WTC11 (cell line): ENCODE data around the gene RND2. TPM values are rescaled to one million over a fixed set of nuclear protein-coding genes. Genes with fewer than 3 reads are reported as not detected.

Source experiments
- ATAC-seq: fragments of 200-7000 bp; cut with Tn5 transposase; 2 replicates; pipeline ENCODE4 v1.10.0; 2021; ENCODE audit warnings: mild to moderate bottlenecking, moderate library complexity
- CTCF ChIA-PET: fragments of 300-600 bp; sonication (Branson Sonifier 250); formaldehyde crosslinking; loops from one replicate; lab custom pipeline; 2021; ENCODE audit warnings: antibody characterized with exemption; lab: Charles Lee
- POLR2A ChIA-PET: fragments of 350-600 bp; sonication (Branson Sonifier 250); formaldehyde crosslinking; loops from one replicate; lab custom pipeline; 2021; ENCODE audit warnings: antibody characterized with exemption; lab: Charles Lee
- DNase-seq: peaks from one replicate; pipeline ENCODE4 v3.0.0; 2021; ENCODE audit warnings: low spot score
- H3K27ac Mint-ChIP-seq: 2 replicates; pipeline ENCODE4 v1.8.0; 2021; ENCODE audit warnings: mixed read lengths
- H3K27me3 Mint-ChIP-seq: 2 replicates; pipeline ENCODE4 v1.8.0; 2021; ENCODE audit warnings: low read depth, mild to moderate bottlenecking, moderate library complexity, mixed read lengths
- H3K36me3 Mint-ChIP-seq: 2 replicates; pipeline ENCODE4 v1.8.0; 2021; ENCODE audit warnings: mixed read lengths
- H3K4me1 Mint-ChIP-seq: 2 replicates; pipeline ENCODE4 v1.8.0; 2022; ENCODE audit warnings: mixed read lengths
- H3K4me3 Mint-ChIP-seq: 2 replicates; pipeline ENCODE4 v1.8.0; 2021; ENCODE audit warnings: mild to moderate bottlenecking, moderate library complexity, mixed read lengths
- H3K9me3 Mint-ChIP-seq: 2 replicates; pipeline ENCODE4 v1.8.0; 2021; ENCODE audit warnings: mixed read lengths
- EMX1 ChIP-seq: fragments of 250-450 bp; sonication (Bioruptor Pico); IDR thresholded peaks from 2 replicates; pipeline ENCODE4 v1.8.0; 2021; ENCODE audit warnings: mild to moderate bottlenecking
- ETV6 ChIP-seq: sonication (generic); formaldehyde crosslinking; IDR thresholded peaks from 2 replicates; pipeline ENCODE4 v1.8.1; 2022; ENCODE audit warnings: mild to moderate bottlenecking, missing genetic modification reagents
- FOXP1 ChIP-seq: sonication (generic); formaldehyde crosslinking; IDR thresholded peaks from 2 replicates; pipeline ENCODE4 v1.8.0; 2022; ENCODE audit warnings: missing genetic modification reagents, mild to moderate bottlenecking, moderate library complexity, borderline replicate concordance
- GABPB1 ChIP-seq: sonication (generic); formaldehyde crosslinking; IDR thresholded peaks from 2 replicates; pipeline ENCODE4 v1.8.1; 2023; ENCODE audit warnings: mild to moderate bottlenecking, missing genetic modification reagents
- JAZF1 ChIP-seq: fragments of 250-450 bp; sonication (Bioruptor Pico); IDR thresholded peaks from 2 replicates; pipeline ENCODE4 v1.9.0; 2021; ENCODE audit warnings: moderate library complexity, mild to moderate bottlenecking, inconsistent platforms
- MXD4 ChIP-seq: fragments of 250-450 bp; sonication (Bioruptor Pico); IDR thresholded peaks from 2 replicates; pipeline ENCODE4 v1.8.0; 2021; ENCODE audit warnings: mild to moderate bottlenecking, moderate library complexity, borderline replicate concordance
- NFE2L1 ChIP-seq: sonication (generic); formaldehyde crosslinking; IDR thresholded peaks from 2 replicates; pipeline ENCODE4 v1.8.1; 2023; ENCODE audit warnings: missing genetic modification reagents
- NR1H2 ChIP-seq: sonication (generic); formaldehyde crosslinking; IDR thresholded peaks from 2 replicates; pipeline ENCODE4 v1.9.0; 2021; ENCODE audit warnings: mild to moderate bottlenecking, moderate library complexity, missing genetic modification reagents
- RELA ChIP-seq: sonication (generic); formaldehyde crosslinking; IDR thresholded peaks from 2 replicates; pipeline ENCODE4 v1.8.1; 2022; ENCODE audit warnings: missing genetic modification reagents, mild to moderate bottlenecking, borderline replicate concordance
- SP1 ChIP-seq: sonication (generic); formaldehyde crosslinking; conservative IDR thresholded peaks from 2 replicates; pipeline ENCODE4 v1.8.1; 2022; ENCODE audit warnings: missing genetic modification reagents
- TEAD1 ChIP-seq: sonication (generic); formaldehyde crosslinking; IDR thresholded peaks from 2 replicates; pipeline ENCODE4 v1.8.0; 2022; ENCODE audit warnings: mild to moderate bottlenecking, missing genetic modification reagents
- ZNF317 ChIP-seq: sonication (generic); formaldehyde crosslinking; IDR thresholded peaks from 2 replicates; pipeline ENCODE4 v1.8.1; 2023; ENCODE audit warnings: low read depth, mild to moderate bottlenecking, moderate library complexity, missing genetic modification reagents, borderline replicate concordance
- total RNA-seq: library from RNA; stranded (reverse); gene quantifications from 3 replicates; pipeline ENCODE4 v1.2.3, GENCODE V29; 2021
- TF ChIP-seq, protein P1 (sequence below): fragments of 250-450 bp; sonication (Bioruptor Pico); IDR thresholded peaks from 2 replicates; pipeline ENCODE4 v1.9.0; 2021; ENCODE audit warnings: mild to moderate bottlenecking
- TF ChIP-seq, protein P2 (sequence below): sonication (generic); formaldehyde crosslinking; conservative IDR thresholded peaks from 2 replicates; pipeline ENCODE4 v1.8.1; 2023; ENCODE audit warnings: mild to moderate bottlenecking, low read depth, missing genetic modification reagents, moderate library complexity
- TF ChIP-seq, protein P3 (sequence below): sonication (generic); formaldehyde crosslinking; IDR thresholded peaks from 2 replicates; pipeline ENCODE4 v1.8.0; 2022; ENCODE audit warnings: missing genetic modification reagents
- TF ChIP-seq, protein P4 (sequence below): sonication (generic); formaldehyde crosslinking; IDR thresholded peaks from 2 replicates; pipeline ENCODE4 v1.8.1; 2023; ENCODE audit warnings: mild to moderate bottlenecking, missing genetic modification reagents, moderate library complexity
- TF ChIP-seq, protein P5 (sequence below): fragments of 250-450 bp; sonication (Bioruptor Pico); IDR thresholded peaks from 2 replicates; pipeline ENCODE4 v2.1.2; 2022; ENCODE audit warnings: mild to moderate bottlenecking, moderate library complexity

RND2 gene
- total RNA-seq, 1 experiment from 2014 or later = 50.2 TPM

DNA sequence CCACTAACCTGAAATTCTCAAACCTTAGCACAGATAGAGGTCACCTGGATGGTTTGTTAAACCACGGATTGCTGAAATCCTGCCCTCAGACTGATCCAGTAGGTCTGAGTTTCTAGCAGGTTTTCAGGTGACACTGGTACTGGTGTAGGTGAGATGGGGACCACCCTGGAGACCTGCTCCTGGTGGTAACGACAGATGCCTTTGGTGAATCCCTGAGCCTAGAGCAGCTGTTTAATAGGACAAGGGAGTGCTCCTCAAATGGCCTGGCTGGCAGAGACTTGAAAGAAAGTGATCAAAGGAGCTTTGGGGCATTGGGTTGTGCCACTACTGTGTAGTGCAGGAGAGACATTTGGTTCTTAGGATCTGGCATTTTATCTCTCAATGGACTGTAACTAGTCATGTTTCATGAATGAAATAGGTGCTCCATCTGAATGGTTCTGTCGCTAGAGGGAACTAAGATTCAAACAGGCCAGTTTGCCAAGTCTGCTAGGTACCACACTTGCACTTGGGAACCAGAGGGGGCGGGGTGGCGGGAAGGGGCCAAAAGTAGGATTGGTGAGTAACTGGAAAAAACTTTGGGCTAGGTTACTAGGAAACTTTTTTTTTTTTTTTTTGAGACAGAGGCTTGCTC is 21.4 kb upstream of the RND2 start (continued):
- TF ChIP-seq, protein P1, sequence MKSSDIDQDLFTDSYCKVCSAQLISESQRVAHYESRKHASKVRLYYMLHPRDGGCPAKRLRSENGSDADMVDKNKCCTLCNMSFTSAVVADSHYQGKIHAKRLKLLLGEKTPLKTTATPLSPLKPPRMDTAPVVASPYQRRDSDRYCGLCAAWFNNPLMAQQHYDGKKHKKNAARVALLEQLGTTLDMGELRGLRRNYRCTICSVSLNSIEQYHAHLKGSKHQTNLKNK (CRISPR knock-in tag) = no peak
- TF ChIP-seq NR1H2 (CRISPR knock-in tag) = no peak
- no peak for TF ChIP-seq MXD4 (CRISPR knock-in tag)
- TF ChIP-seq, protein P2, sequence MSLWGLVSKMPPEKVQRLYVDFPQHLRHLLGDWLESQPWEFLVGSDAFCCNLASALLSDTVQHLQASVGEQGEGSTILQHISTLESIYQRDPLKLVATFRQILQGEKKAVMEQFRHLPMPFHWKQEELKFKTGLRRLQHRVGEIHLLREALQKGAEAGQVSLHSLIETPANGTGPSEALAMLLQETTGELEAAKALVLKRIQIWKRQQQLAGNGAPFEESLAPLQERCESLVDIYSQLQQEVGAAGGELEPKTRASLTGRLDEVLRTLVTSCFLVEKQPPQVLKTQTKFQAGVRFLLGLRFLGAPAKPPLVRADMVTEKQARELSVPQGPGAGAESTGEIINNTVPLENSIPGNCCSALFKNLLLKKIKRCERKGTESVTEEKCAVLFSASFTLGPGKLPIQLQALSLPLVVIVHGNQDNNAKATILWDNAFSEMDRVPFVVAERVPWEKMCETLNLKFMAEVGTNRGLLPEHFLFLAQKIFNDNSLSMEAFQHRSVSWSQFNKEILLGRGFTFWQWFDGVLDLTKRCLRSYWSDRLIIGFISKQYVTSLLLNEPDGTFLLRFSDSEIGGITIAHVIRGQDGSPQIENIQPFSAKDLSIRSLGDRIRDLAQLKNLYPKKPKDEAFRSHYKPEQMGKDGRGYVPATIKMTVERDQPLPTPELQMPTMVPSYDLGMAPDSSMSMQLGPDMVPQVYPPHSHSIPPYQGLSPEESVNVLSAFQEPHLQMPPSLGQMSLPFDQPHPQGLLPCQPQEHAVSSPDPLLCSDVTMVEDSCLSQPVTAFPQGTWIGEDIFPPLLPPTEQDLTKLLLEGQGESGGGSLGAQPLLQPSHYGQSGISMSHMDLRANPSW = no peak
- no peak for TF ChIP-seq JAZF1 (CRISPR knock-in tag)
- TF ChIP-seq EMX1 (CRISPR knock-in tag) = no peak; the same call in 1 of the 2 replicates
- TF ChIP-seq ZNF317 (CRISPR knock-in tag) = no peak
- no peak for TF ChIP-seq FOXP1 (CRISPR knock-in tag)
- TF ChIP-seq RELA = no peak
- TF ChIP-seq TEAD1 (CRISPR knock-in tag) = no peak
- no peak for TF ChIP-seq NFE2L1

DNA sequence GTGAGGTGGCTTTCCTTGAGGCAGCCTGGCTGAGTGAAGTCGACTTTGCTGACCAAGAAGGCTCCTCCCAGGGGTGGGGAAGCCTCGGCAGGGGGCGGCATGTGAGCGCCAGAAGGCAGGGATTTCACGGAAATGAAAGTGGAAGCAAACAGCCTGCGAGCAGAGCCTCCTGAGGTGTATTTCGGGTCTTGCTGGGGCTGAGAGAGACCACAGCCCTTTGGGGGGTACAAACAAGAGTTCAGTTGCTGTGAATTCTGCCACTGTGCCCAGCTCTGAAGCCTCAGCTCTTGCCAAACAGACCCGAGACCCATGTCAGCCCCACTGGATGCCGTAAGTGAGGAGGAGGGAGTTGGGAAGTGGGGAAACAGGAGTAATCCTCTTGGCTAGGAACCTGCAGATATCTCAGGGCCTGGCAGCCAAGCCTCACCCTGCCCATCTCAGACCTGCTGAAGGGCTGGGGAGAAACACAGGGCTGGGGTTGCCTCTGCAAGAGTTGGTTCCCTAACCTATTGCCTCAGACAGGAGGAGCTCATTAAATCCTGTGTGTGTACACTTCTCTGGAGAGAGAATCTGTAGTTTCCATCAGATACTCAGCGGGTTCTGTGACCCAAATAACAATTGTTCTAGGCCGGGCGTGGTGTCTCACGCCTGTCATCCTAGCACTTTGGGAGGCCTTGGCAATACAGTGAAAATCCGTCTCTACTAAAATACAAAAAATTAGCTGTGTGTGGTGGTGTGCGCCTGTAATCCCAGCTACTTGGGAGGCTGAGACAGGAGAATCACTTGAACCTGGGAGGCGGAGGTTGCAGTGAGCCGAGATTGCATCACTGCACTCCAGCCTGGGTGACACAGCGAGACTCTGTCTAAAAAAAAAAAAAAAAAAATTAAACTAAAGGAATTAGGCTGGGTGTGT is 18.1 kb upstream of the RND2 start, which contains the start of gene IFI35:
Gene IFI35, plus strand, starts transcription at position 146 of the 913 bp plus-strand sequence. Its CDS starts 164 bp downstream, at position 310.
- Mint-ChIP-seq H3K36me3 (peaks cover 21% of the 10 kb centered on the region), H3K27ac (peak within 1 kb of the TSS; percentile 96), H3K4me3 (peak within 1 kb of the TSS; percentile 68), H3K4me1 (peaks cover 8% of the 10 kb centered on the region), H3K27me3 (no peaks in the 10 kb centered on the region), H3K9me3 (no peaks in the 10 kb centered on the region)
- TF ChIP-seq SP1 (CRISPR knock-in tag) = 0 out of 2 replicates have a peak, but pooled peaks have one; percentile 56
- peak; percentile 62; the same call in 1 of the 2 replicates for TF ChIP-seq GABPB1 (CRISPR knock-in tag)
- TF ChIP-seq, protein P3, sequence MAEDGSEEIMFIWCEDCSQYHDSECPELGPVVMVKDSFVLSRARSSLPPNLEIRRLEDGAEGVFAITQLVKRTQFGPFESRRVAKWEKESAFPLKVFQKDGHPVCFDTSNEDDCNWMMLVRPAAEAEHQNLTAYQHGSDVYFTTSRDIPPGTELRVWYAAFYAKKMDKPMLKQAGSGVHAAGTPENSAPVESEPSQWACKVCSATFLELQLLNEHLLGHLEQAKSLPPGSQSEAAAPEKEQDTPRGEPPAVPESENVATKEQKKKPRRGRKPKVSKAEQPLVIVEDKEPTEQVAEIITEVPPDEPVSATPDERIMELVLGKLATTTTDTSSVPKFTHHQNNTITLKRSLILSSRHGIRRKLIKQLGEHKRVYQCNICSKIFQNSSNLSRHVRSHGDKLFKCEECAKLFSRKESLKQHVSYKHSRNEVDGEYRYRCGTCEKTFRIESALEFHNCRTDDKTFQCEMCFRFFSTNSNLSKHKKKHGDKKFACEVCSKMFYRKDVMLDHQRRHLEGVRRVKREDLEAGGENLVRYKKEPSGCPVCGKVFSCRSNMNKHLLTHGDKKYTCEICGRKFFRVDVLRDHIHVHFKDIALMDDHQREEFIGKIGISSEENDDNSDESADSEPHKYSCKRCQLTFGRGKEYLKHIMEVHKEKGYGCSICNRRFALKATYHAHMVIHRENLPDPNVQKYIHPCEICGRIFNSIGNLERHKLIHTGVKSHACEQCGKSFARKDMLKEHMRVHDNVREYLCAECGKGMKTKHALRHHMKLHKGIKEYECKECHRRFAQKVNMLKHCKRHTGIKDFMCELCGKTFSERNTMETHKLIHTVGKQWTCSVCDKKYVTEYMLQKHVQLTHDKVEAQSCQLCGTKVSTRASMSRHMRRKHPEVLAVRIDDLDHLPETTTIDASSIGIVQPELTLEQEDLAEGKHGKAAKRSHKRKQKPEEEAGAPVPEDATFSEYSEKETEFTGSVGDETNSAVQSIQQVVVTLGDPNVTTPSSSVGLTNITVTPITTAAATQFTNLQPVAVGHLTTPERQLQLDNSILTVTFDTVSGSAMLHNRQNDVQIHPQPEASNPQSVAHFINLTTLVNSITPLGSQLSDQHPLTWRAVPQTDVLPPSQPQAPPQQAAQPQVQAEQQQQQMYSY = 0 out of 2 replicates have a peak, but pooled peaks have one; percentile 15
- TF ChIP-seq, protein P4, sequence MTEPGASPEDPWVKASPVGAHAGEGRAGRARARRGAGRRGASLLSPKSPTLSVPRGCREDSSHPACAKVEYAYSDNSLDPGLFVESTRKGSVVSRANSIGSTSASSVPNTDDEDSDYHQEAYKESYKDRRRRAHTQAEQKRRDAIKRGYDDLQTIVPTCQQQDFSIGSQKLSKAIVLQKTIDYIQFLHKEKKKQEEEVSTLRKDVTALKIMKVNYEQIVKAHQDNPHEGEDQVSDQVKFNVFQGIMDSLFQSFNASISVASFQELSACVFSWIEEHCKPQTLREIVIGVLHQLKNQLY (CRISPR knock-in tag) = no peak
- TF ChIP-seq, protein P5, sequence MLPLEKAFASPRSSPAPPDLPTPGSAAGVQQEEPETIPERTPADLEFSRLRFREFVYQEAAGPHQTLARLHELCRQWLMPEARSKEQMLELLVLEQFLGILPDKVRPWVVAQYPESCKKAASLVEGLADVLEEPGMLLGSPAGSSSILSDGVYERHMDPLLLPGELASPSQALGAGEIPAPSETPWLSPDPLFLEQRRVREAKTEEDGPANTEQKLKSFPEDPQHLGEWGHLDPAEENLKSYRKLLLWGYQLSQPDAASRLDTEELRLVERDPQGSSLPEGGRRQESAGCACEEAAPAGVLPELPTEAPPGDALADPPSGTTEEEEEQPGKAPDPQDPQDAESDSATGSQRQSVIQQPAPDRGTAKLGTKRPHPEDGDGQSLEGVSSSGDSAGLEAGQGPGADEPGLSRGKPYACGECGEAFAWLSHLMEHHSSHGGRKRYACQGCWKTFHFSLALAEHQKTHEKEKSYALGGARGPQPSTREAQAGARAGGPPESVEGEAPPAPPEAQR (CRISPR knock-in tag) = no peak
- peak; percentile 84 for TF ChIP-seq ETV6 (CRISPR knock-in tag)
- ChIA-PET CTCF (interaction anchor here (1.2 to 2.0 kb wide), 4 partner anchors 9 to 27 kb away, joined by 5 to 14 read pairs (median 7); partner anchors contain the start of genes RPL27 and VAT1), POLR2A (interaction anchor here (1.7 to 1.9 kb wide), 2 partner anchors 9 to 15 kb away, joined by 5 to 10 read pairs; partner anchors contain the start of genes RPL27 and VAT1)
- peak; percentile 76 for DNase-seq
- ATAC-seq = peak; percentile 51
